HEK293T (cell line): ENCODE results near the gene KEAP1.

Experiments
- ARNT ChIP-seq: fragments of 450-650 bp; IDR thresholded peaks from 2 replicates; pipeline ENCODE4 v1.6.1; 2017; ENCODE audit warnings: mild to moderate bottlenecking
- BHLHE40 ChIP-seq: fragments of 450-650 bp; IDR thresholded peaks from 2 replicates; pipeline ENCODE4 v1.6.1; 2016; ENCODE audit warnings: mild to moderate bottlenecking, moderate library complexity, borderline replicate concordance
- FOXA1 ChIP-seq: fragments of 450-650 bp; IDR thresholded peaks from 2 replicates; pipeline ENCODE4 v1.6.1; 2016; ENCODE audit warnings: mild to moderate bottlenecking
- FOXK2 ChIP-seq: fragments of 450-650 bp; IDR thresholded peaks from 2 replicates; pipeline ENCODE4 v1.6.1; 2016; ENCODE audit warnings: mild to moderate bottlenecking
- FOXM1 ChIP-seq: fragments of 450-650 bp; IDR thresholded peaks from 2 replicates; pipeline ENCODE4 v1.6.1; 2017; ENCODE audit warnings: mild to moderate bottlenecking, borderline replicate concordance
- HDGF ChIP-seq: fragments of 450-650 bp; IDR thresholded peaks from 2 replicates; pipeline ENCODE4 v1.6.1; 2017; ENCODE audit warnings: antibody characterized with exemption, borderline replicate concordance
- L3MBTL2 ChIP-seq: fragments of 450-650 bp; conservative IDR thresholded peaks from 2 replicates; pipeline ENCODE4 v1.6.1; 2016; ENCODE audit warnings: mild to moderate bottlenecking
- LEF1 ChIP-seq: fragments of 450-650 bp; IDR thresholded peaks from 2 replicates; pipeline ENCODE4 v1.6.1; 2017; ENCODE audit warnings: mild to moderate bottlenecking, borderline replicate concordance
- NFRKB ChIP-seq: fragments of 450-650 bp; IDR thresholded peaks from 2 replicates; pipeline ENCODE4 v1.6.1; 2016; ENCODE audit warnings: mild to moderate bottlenecking, moderate library complexity
- SP1 ChIP-seq: fragments of 450-650 bp; IDR thresholded peaks from 2 replicates; pipeline ENCODE4 v1.6.1; 2017
- SUZ12 ChIP-seq: fragments of 450-650 bp; IDR thresholded peaks from 2 replicates; pipeline ENCODE4 v1.6.1; 2016; ENCODE audit warnings: mild to moderate bottlenecking
- TARDBP ChIP-seq: fragments of 450-650 bp; IDR thresholded peaks from 2 replicates; pipeline ENCODE4 v1.6.1; 2016
- ZNF384 ChIP-seq: fragments of 450-650 bp; IDR thresholded peaks from 2 replicates; pipeline ENCODE4 v1.6.1; 2016
- TF ChIP-seq, protein P1 (sequence below): fragments of 450-650 bp; IDR thresholded peaks from 2 replicates; pipeline ENCODE4 v1.6.1; 2016

DNA sequence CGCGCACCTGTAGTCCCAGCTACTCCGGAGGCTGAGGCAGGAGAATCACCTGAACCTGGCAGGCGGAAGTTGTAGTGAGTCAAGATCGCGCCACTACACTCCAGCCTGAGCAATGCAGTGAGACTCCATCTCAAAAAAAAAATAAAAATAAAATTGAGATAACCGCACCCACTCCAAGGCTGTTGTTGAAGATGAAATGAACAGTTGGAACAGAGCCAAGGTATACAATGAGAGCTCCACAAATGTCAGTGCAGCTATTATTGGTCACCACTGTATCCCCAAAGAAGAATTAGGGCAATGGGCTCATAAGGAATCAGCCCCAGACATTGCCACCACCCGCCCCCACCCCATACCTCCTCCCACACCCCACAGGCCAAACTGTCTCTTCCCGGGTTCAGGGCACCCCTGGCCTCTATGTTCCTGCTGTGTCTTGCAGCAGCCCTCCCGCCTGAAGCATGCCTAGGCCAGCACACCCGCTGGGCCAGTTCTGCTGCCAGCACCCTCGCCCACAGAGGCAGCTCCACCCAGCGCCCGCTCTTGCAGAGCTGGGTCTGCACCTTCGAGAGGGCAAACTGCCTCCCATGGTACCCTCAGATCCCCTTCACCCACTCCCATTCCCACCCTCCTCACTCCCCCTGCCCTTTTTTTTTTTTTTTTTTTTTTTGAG is 17.6 kb upstream of the KEAP1 start:
- TF ChIP-seq TARDBP: no peak
- no peak for TF ChIP-seq FOXA1
- no peak for TF ChIP-seq L3MBTL2
- TF ChIP-seq BHLHE40: no peak
- TF ChIP-seq NFRKB: no peak
- no peak for TF ChIP-seq FOXK2
- TF ChIP-seq SUZ12: no peak
- no peak for TF ChIP-seq HDGF
- no peak for TF ChIP-seq SP1
- no peak for TF ChIP-seq ARNT
- TF ChIP-seq FOXM1: no peak
- TF ChIP-seq, protein P1, sequence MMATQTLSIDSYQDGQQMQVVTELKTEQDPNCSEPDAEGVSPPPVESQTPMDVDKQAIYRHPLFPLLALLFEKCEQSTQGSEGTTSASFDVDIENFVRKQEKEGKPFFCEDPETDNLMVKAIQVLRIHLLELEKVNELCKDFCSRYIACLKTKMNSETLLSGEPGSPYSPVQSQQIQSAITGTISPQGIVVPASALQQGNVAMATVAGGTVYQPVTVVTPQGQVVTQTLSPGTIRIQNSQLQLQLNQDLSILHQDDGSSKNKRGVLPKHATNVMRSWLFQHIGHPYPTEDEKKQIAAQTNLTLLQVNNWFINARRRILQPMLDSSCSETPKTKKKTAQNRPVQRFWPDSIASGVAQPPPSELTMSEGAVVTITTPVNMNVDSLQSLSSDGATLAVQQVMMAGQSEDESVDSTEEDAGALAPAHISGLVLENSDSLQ: no peak
- TF ChIP-seq ZNF384: no peak
- TF ChIP-seq LEF1: no peak
